Loucy (cell line): ENCODE measurements around the gene CDK6.

Source experiments
- CTCF ChIP-seq: fragments of 200-600 bp; sonication (generic); conservative IDR thresholded peaks from 2 replicates; pipeline ENCODE4 v1.5.1; 2014; ENCODE audit warnings: mild to moderate bottlenecking, antibody characterized with exemption, low read length
- EZH2phosphoT487 ChIP-seq: fragments of 200-600 bp; IDR thresholded peaks from 2 replicates; pipeline ENCODE4 v1.6.1; 2018; ENCODE audit warnings: antibody characterized with exemption, mild to moderate bottlenecking, moderate library complexity, borderline replicate concordance

DNA sequence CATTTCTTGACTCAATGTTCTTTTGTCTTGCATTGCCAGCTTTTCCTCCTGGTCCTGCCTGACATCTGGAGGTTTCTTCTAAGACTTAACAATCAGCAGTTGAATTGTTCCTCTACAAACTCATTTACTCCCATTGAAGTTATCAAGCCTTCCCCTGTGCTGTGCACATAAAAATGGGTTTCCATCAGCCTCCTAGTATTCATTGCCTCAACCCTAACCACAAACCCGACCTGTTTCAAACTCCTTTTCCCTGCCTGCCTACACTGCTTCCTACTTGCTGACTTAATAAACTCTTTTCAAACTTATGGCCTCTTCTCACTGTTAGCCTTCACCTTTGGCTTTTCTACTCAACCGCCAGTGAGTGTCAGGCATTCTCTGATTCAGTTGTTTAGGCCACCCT lies 9.4 kb upstream of the CDK6 start:
- no peak for TF ChIP-seq CTCF
- TF ChIP-seq EZH2phosphoT487 = no peak
